CD14-positive monocyte (primary cell): ENCODE data around the gene C3orf20. TPM values are rescaled to one million over a fixed set of nuclear protein-coding genes. Genes with fewer than 3 reads are reported as not detected.

ENCODE experiments used
- DNase-seq, 3 donors: peaks; one replicate each; pipeline ENCODE4 v3.0.0-alpha.2; 2011 to 2022
- H2AFZ ChIP-seq: 2 replicates; pipeline ENCODE4 v1.6.0; 2012; ENCODE audit warnings: mild to moderate bottlenecking, low read depth, low read length, inconsistent platforms; ENCODE audit not compliant: insufficient read depth, poor library complexity, severe bottlenecking
- H3K27ac ChIP-seq, 2 donors: 1 replicate in 1 of 2; 2 replicates in 1 of 2; pipeline ENCODE4 v1.5.1; 2012 to 2013; ENCODE audit warnings: low read length in 2 of 2, control low read depth in 1 of 2, inconsistent platforms in 1 of 2, low read depth in 1 of 2, mild to moderate bottlenecking in 1 of 2
- H3K27me3 ChIP-seq, 2 donors: one replicate each; pipeline versions ENCODE4 v1.6.0 to v1.6.1; 2011 to 2013; ENCODE audit warnings: low read length in 2 of 2; ENCODE audit not compliant: control insufficient read depth in 2 of 2, insufficient read depth in 2 of 2
- H3K36me3 ChIP-seq, 2 donors: replicated peaks in 1 of 2; 1 replicate in 1 of 2; 2 replicates in 1 of 2; pipeline versions ENCODE4 v1.5.1 to v1.6.1; 2012 to 2013; ENCODE audit warnings: low read length in 2 of 2, control low read depth in 1 of 2, inconsistent platforms in 1 of 2, mild to moderate bottlenecking in 1 of 2; ENCODE audit not compliant: insufficient read depth in 2 of 2, control insufficient read depth in 1 of 2
- H3K4me1 ChIP-seq, 2 donors: 1 replicate in 1 of 2; 2 replicates in 1 of 2; pipeline versions ENCODE4 v1.5.1 to v1.6.1; 2012 to 2013; ENCODE audit warnings: low read length in 2 of 2, control low read depth in 1 of 2, inconsistent platforms in 1 of 2, mild to moderate bottlenecking in 1 of 2, moderate library complexity in 1 of 2; ENCODE audit not compliant: insufficient read depth in 2 of 2, control insufficient read depth in 1 of 2
- H3K4me2 ChIP-seq: replicated peaks from 2 replicates; pipeline ENCODE3; 2012; ENCODE audit warnings: low read length, moderate library complexity, mild to moderate bottlenecking; ENCODE audit not compliant: poor library complexity, severe bottlenecking; ENCODE audit errors: extremely low read depth
- H3K4me3 ChIP-seq, 3 experiments: fragments of 200-600 bp in 1 of 3; sonication (generic) in 1 of 3; replicated peaks in 1 of 3; 1 replicate in 2 of 3; 2 replicates in 1 of 3; pipeline ENCODE4 v1.5.1; 2011 to 2013; ENCODE audit warnings: low read length in 3 of 3, mild to moderate bottlenecking in 3 of 3, control low read depth in 2 of 3, low read depth in 2 of 3, inconsistent platforms in 1 of 3, moderate library complexity in 1 of 3
- H3K79me2 ChIP-seq: 2 replicates; pipeline ENCODE4 v1.6.0; 2012; ENCODE audit warnings: mild to moderate bottlenecking, control low read depth, inconsistent platforms, low read length, moderate library complexity; ENCODE audit not compliant: insufficient read depth
- H3K9ac ChIP-seq: 2 replicates; pipeline ENCODE4 v1.6.0; 2017; ENCODE audit warnings: low read length, mild to moderate bottlenecking; ENCODE audit not compliant: insufficient read depth, poor library complexity, severe bottlenecking
- H3K9me3 ChIP-seq, 2 donors: replicated peaks in 1 of 2; 1 replicate in 1 of 2; 2 replicates in 1 of 2; pipeline versions ENCODE4 v1.5.1 to v1.6.1; 2012 to 2013; ENCODE audit warnings: low read length in 2 of 2, control low read depth in 1 of 2; ENCODE audit not compliant: control insufficient read depth in 1 of 2, insufficient read depth in 1 of 2
- H4K20me1 ChIP-seq: 2 replicates; pipeline ENCODE4 v1.6.0; 2012; ENCODE audit warnings: mild to moderate bottlenecking, low read length, control low read depth, moderate library complexity; ENCODE audit not compliant: insufficient read depth
- H3K27ac Mint-ChIP-seq, 7 donors: one replicate each; pipeline ENCODE4 v1.8.0; 2020; ENCODE audit warnings: mild to moderate bottlenecking in 7 of 7, mixed read lengths in 7 of 7, moderate library complexity in 6 of 7, inconsistent platforms in 2 of 7
- H3K27me3 Mint-ChIP-seq, 3 donors: one replicate each; pipeline ENCODE4 v1.8.0; 2021 to 2022; ENCODE audit warnings: low read depth in 3 of 3, mild to moderate bottlenecking in 3 of 3, mixed read lengths in 3 of 3, moderate library complexity in 3 of 3, inconsistent platforms in 1 of 3
- H3K36me3 Mint-ChIP-seq, 2 donors: one replicate each; pipeline ENCODE4 v1.8.0; 2020; ENCODE audit warnings: mixed read lengths in 2 of 2, inconsistent platforms in 1 of 2, mild to moderate bottlenecking in 1 of 2
- H3K4me1 Mint-ChIP-seq: one replicate; pipeline ENCODE4 v1.8.0; 2020; ENCODE audit warnings: mild to moderate bottlenecking, mixed read lengths
- H3K4me3 Mint-ChIP-seq, 2 donors: one replicate each; pipeline ENCODE4 v1.8.0; 2020; ENCODE audit warnings: mild to moderate bottlenecking in 2 of 2, mixed read lengths in 2 of 2, moderate library complexity in 1 of 2
- H3K9me3 Mint-ChIP-seq, 7 donors: one replicate each; pipeline ENCODE4 v1.8.0; 2020 to 2022; ENCODE audit warnings: mixed read lengths in 7 of 7, mild to moderate bottlenecking in 6 of 7, moderate library complexity in 6 of 7, inconsistent platforms in 2 of 7
- WGBS: methylation state at CpG from one replicate; pipeline ENCODE4 v1.1.5; 2013; ENCODE audit warnings: missing lambda C conversion rate; ENCODE audit not compliant: insufficient coverage; 5-methylcytosine and 5-hydroxymethylcytosine counted together
- intact Hi-C, 2 donors: fragments of 100-400 bp; cut with micrococcal nuclease; formaldehyde crosslinking; loops; one replicate each; pipeline versions ENCODE4 v1.15.0 to v1.15.1; 2023
- polyA plus RNA-seq, 3 donors: library from polyadenylated mRNA; depleted of rRNA in 1 of 3; unstranded in 2 of 3; stranded (reverse) in 1 of 3; fragments of 300-500 nt in 2 of 3; fragments of >200 nt in 1 of 3; fragmentation: Illumina TruSeq in 2 of 3; gene quantifications; 1 replicate in 2 of 3; 2 replicates in 1 of 3; pipeline ENCODE4 v1.2.3, GENCODE V29; 2012 to 2021
- TF ChIP-seq, protein P1 (sequence below): fragments of 200-600 bp; IDR thresholded peaks from one replicate; pipeline ENCODE4 v1.8.0; 2022; ENCODE audit warnings: antibody characterized with exemption, mild to moderate bottlenecking

Gene C3orf20
- polyA plus RNA-seq, 3 donors: 0.11 TPM; not detected in 2

DNA sequence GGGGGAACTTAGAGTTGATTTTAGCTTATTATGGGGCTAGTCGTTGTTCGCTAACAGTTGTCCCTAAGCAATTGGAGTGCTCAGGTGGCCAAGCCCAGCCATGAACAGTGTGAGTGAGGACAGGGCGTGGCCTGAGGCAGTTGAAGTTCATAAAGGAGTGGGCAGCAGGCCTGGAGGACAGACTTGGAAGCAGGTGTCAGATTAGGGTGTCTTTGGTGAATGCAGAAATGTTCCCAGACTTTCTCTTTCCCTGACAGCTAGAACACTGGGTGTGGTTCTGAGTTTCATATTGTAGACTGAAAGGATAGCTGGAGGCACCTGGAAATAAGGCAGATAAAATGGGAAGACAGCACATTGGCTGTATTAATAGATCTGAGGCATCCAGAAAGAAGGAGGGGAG, 84.0 kb downstream of the C3orf20 start:
- peaks cover 2 to 7% (median 6%) of the 10 kb centered on the region in 3 donors for H3K27me3 Mint-ChIP-seq
- Histone ChIP-seq H3K27ac (no peak overlapping the region), H3K9me3 (no peaks in the 10 kb centered on the region), H3K4me3 (no peak overlapping the region), H3K36me3 (no peaks in the 10 kb centered on the region), H3K9ac (no peak overlapping the region), H3K27me3 (no peaks in the 10 kb centered on the region), H4K20me1 (no peaks in the 10 kb centered on the region), H3K79me2 (no peaks in the 10 kb centered on the region), H2AFZ (no peak overlapping the region), H3K4me1 (peaks cover 0 to 3% of the 10 kb centered on the region in 2 donors), H3K4me2 (no peak overlapping the region)
- H3K27ac Mint-ChIP-seq: no peak overlapping the region
- DNase-seq: no peak
- H3K4me3 Mint-ChIP-seq: no peak overlapping the region
- peaks cover 7% of the 10 kb centered on the region for H3K4me1 Mint-ChIP-seq
- no peaks in the 10 kb centered on the region for H3K9me3 Mint-ChIP-seq
- TF ChIP-seq, protein P1, sequence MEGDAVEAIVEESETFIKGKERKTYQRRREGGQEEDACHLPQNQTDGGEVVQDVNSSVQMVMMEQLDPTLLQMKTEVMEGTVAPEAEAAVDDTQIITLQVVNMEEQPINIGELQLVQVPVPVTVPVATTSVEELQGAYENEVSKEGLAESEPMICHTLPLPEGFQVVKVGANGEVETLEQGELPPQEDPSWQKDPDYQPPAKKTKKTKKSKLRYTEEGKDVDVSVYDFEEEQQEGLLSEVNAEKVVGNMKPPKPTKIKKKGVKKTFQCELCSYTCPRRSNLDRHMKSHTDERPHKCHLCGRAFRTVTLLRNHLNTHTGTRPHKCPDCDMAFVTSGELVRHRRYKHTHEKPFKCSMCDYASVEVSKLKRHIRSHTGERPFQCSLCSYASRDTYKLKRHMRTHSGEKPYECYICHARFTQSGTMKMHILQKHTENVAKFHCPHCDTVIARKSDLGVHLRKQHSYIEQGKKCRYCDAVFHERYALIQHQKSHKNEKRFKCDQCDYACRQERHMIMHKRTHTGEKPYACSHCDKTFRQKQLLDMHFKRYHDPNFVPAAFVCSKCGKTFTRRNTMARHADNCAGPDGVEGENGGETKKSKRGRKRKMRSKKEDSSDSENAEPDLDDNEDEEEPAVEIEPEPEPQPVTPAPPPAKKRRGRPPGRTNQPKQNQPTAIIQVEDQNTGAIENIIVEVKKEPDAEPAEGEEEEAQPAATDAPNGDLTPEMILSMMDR: no peak
- 93% methylated on average over 3 of the region's 3 CpGs for WGBS
- intact Hi-C loops: no loop called here
- no peaks in the 10 kb centered on the region for H3K36me3 Mint-ChIP-seq

DNA sequence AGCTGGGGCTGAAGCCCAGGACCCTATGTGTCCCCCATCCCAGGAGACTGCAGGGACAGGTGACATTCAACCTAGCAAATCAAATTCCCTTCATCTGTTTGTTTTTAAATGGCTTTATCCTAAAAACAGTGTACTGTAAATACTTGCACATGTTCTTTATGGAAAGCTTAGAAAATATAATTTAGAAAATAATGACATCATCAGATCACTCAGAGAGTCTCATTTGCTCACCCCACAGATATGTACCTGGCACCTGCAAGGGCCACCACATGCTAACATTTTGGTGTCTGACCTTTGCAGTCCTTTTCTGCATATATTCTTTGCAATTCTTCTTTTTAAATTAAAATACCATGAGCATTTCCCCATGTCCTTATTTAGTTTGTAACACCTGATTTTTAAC, 85.2 kb downstream of the C3orf20 start:
- Mint-ChIP-seq H3K36me3 (no peaks in the 10 kb centered on the region), H3K9me3 (no peaks in the 10 kb centered on the region), H3K27me3 (peaks cover 2 to 6% (median 2%) of the 10 kb centered on the region in 3 donors), H3K4me3 (no peak overlapping the region), H3K4me1 (peaks cover 7% of the 10 kb centered on the region), H3K27ac (no peak overlapping the region)
- H3K4me1 ChIP-seq: peaks cover 0 to 3% of the 10 kb centered on the region in 2 donors
- no peak overlapping the region for H3K4me3 ChIP-seq
- H2AFZ ChIP-seq: no peak overlapping the region
- DNase-seq: no peak
- H3K27me3 ChIP-seq: no peaks in the 10 kb centered on the region
- intact Hi-C loops: no loop called here
- H3K36me3 ChIP-seq: no peaks in the 10 kb centered on the region
- H3K27ac ChIP-seq: no peak overlapping the region
- H4K20me1 ChIP-seq: no peaks in the 10 kb centered on the region
- no peaks in the 10 kb centered on the region for H3K79me2 ChIP-seq
- H3K4me2 ChIP-seq: no peak overlapping the region
- TF ChIP-seq, protein P1: no peak
- H3K9me3 ChIP-seq: no peaks in the 10 kb centered on the region
- no peak overlapping the region for H3K9ac ChIP-seq
